Measurements from ENCODE around the gene EVX1. TPM values are rescaled to one million over a fixed set of nuclear protein-coding genes. Genes with fewer than 3 reads are reported as not detected.

EVX1 gene
- total RNA-seq, 1 donor from 2014 or later, result not detected

- intact Hi-C loops (cut with micrococcal nuclease), result no loop called here
- TF ChIP-seq CTCF (IDR thresholded peaks at IDR 0.05; ENCODE audit: borderline replicate concordance), result no peak
- no peak overlapping the region for H3K4me3 ChIP-seq
- no peaks in the 10 kb centered on the region for H3K36me3 ChIP-seq
- no peaks in the 10 kb centered on the region for H3K9me3 ChIP-seq (replicated peaks)
- no peak overlapping the region for H3K27ac ChIP-seq (replicated peaks)
- no peaks in the 10 kb centered on the region for H3K4me1 ChIP-seq
- peaks cover 73% of the 10 kb centered on the region for H3K27me3 ChIP-seq (ENCODE audit: low read depth)
- DNase-seq, result no peak
Observed at GRCh38 chr7:27283558-27283957, 41.0 kb downstream of the EVX1 start.

GRCh38 chr7:27295236-27295635 is 52.6 kb downstream of the EVX1 start:
- intact Hi-C loops (cut with micrococcal nuclease), result no loop called here
- no peaks in the 10 kb centered on the region for H3K36me3 ChIP-seq
- no peak for TF ChIP-seq CTCF (IDR thresholded peaks at IDR 0.05; ENCODE audit: borderline replicate concordance)
- H3K9me3 ChIP-seq (replicated peaks), result no peaks in the 10 kb centered on the region
- no peak for DNase-seq
- H3K4me1 ChIP-seq, result no peaks in the 10 kb centered on the region
- peaks cover 12% of the 10 kb centered on the region for H3K27me3 ChIP-seq (ENCODE audit: low read depth)
- no peak overlapping the region for H3K4me3 ChIP-seq
- no peak overlapping the region for H3K27ac ChIP-seq (replicated peaks)

GRCh38 chr7:27297356-27297755 is 54.8 kb downstream of the EVX1 start:
- TF ChIP-seq CTCF (IDR thresholded peaks at IDR 0.05; ENCODE audit: borderline replicate concordance), result no peak
- no peaks in the 10 kb centered on the region for H3K9me3 ChIP-seq (replicated peaks)
- no peak overlapping the region for H3K4me3 ChIP-seq
- no peak overlapping the region for H3K27ac ChIP-seq (replicated peaks)
- H3K27me3 ChIP-seq (ENCODE audit: low read depth), result peaks cover 33% of the 10 kb centered on the region
- H3K36me3 ChIP-seq, result no peaks in the 10 kb centered on the region
- intact Hi-C loops (cut with micrococcal nuclease), result no loop called here
- no peak for DNase-seq
- H3K4me1 ChIP-seq, result no peaks in the 10 kb centered on the region

Other genes with a start within 250 kb of the EVX1 start
- gene HOXA1, start 146.8 kb upstream of the EVX1 start, total RNA-seq, result not detected
- gene HOXA2, start 140.1 kb upstream of the EVX1 start, total RNA-seq, result not detected
- gene HOXA4, start 112.0 kb upstream of the EVX1 start, total RNA-seq, result not detected
- not detected for gene HOXA5, start 99.1 kb upstream of the EVX1 start, total RNA-seq
- not detected for gene HOXA6, start 95.0 kb upstream of the EVX1 start, total RNA-seq
- gene HOXA3, start 90.2 kb upstream of the EVX1 start, total RNA-seq, result not detected
- 0.36 TPM for gene HOXA7, start 86.1 kb upstream of the EVX1 start, total RNA-seq
- not detected for gene HOXA9, start 77.3 kb upstream of the EVX1 start, total RNA-seq
- not detected for gene HOXA10, start 68.5 kb upstream of the EVX1 start, total RNA-seq
- not detected for gene HOXA11, start 57.6 kb upstream of the EVX1 start, total RNA-seq
- not detected for gene HOXA13, start 42.7 kb upstream of the EVX1 start, total RNA-seq

All from left ventricle myocardium inferior (tissue), 1 donor.